Mucosa of descending colon (tissue), 3 donors: ENCODE measurements around the gene MRPS33. TPM values are rescaled to one million over a fixed set of nuclear protein-coding genes. Genes with fewer than 3 reads are reported as not detected.

Experiments used
- ATAC-seq: fragments of 200-7000 bp; cut with Tn5 transposase; one replicate; pipeline ENCODE4 v1.9.1; 2020; ENCODE audit warnings: mild to moderate bottlenecking, moderate library complexity
- DNase-seq, 3 donors: peaks; one replicate each; pipeline ENCODE4 v3.0.0-alpha.2; 2020
- H3K36me3 ChIP-seq: fragments of 200-600 bp; one replicate; pipeline ENCODE4 v1.8.0; 2021; ENCODE audit warnings: low read depth, mild to moderate bottlenecking
- H3K4me1 ChIP-seq: fragments of 200-600 bp; one replicate; pipeline ENCODE4 v1.8.0; 2021; ENCODE audit warnings: low read depth, mild to moderate bottlenecking
- H3K4me3 ChIP-seq: fragments of 200-600 bp; one replicate; pipeline ENCODE4 v1.8.0; 2021; ENCODE audit warnings: mild to moderate bottlenecking
- H3K9me3 ChIP-seq: fragments of 200-600 bp; one replicate; pipeline ENCODE4 v1.8.0; 2021; ENCODE audit warnings: mild to moderate bottlenecking
- intact Hi-C, 2 donors: fragments of 100-400 bp; cut with DNase I in 1 of 2; cut with micrococcal nuclease in 1 of 2; formaldehyde crosslinking; loops; one replicate each; pipeline versions ENCODE4 v1.11.0 to v1.11.1; 2022; cut with DNase I, micrococcal nuclease
- total RNA-seq, 3 donors: library from RNA; stranded (reverse); fragmentation: NEBNext Ultra II Directional in 2 of 3; extraction: Animal tissue kit (Norgen Biotek cat#: 25700) in 2 of 3; gene quantifications; one replicate each; pipeline versions ENCODE4 v1.2.1 to v1.2.4, GENCODE V29; 2021 to 2023
- TF ChIP-seq, protein P1 (sequence below): fragments of 200-600 bp; IDR thresholded peaks from one replicate; pipeline ENCODE4 v1.8.0; 2022; ENCODE audit warnings: antibody characterized with exemption, mild to moderate bottlenecking
- donor health status: DM: no; HTN: no; CAD: no; lungs with moderate emphysema.
- donor health status: DM: no; HTN: no; CAD: no.
- donor health status: DM: no; HTN: yes; CAD: no.

The MRPS33 gene
- total RNA-seq, 3 donors from 2014 or later, result 68.8 to 102 (median 80.1) TPM

- DNase-seq (no peak), ATAC-seq (no peak)
- Histone ChIP-seq H3K4me1 (no peaks in the 10 kb centered on the region), H3K9me3 (peaks cover 7% of the 10 kb centered on the region), H3K4me3 (no peak overlapping the region), H3K36me3 (no peaks in the 10 kb centered on the region)
- intact Hi-C loops, result no loop called here
- TF ChIP-seq, protein P1, sequence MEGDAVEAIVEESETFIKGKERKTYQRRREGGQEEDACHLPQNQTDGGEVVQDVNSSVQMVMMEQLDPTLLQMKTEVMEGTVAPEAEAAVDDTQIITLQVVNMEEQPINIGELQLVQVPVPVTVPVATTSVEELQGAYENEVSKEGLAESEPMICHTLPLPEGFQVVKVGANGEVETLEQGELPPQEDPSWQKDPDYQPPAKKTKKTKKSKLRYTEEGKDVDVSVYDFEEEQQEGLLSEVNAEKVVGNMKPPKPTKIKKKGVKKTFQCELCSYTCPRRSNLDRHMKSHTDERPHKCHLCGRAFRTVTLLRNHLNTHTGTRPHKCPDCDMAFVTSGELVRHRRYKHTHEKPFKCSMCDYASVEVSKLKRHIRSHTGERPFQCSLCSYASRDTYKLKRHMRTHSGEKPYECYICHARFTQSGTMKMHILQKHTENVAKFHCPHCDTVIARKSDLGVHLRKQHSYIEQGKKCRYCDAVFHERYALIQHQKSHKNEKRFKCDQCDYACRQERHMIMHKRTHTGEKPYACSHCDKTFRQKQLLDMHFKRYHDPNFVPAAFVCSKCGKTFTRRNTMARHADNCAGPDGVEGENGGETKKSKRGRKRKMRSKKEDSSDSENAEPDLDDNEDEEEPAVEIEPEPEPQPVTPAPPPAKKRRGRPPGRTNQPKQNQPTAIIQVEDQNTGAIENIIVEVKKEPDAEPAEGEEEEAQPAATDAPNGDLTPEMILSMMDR, result no peak
Observed at GRCh38 chr7:141028767-141029166, 14.0 kb upstream of the MRPS33 start.

- no peak overlapping the region for H3K4me3 ChIP-seq
- no peaks in the 10 kb centered on the region for H3K4me1 ChIP-seq
- no peaks in the 10 kb centered on the region for H3K36me3 ChIP-seq
- TF ChIP-seq, protein P1, result no peak
- ATAC-seq (no peak), DNase-seq (no peak)
- intact Hi-C loops, result no loop called here
- peaks cover 7% of the 10 kb centered on the region for H3K9me3 ChIP-seq
Observed at GRCh38 chr7:141027043-141027442, 12.3 kb upstream of the MRPS33 start.

GRCh38 chr7:141024668-141025067 lies 9.9 kb upstream of the MRPS33 start:
- H3K9me3 ChIP-seq, result peaks cover 7% of the 10 kb centered on the region
- no peak overlapping the region for H3K4me3 ChIP-seq
- ATAC-seq (no peak), DNase-seq (no peak)
- H3K4me1 ChIP-seq, result no peaks in the 10 kb centered on the region
- TF ChIP-seq, protein P1, result no peak
- intact Hi-C loops, result no loop called here
- no peaks in the 10 kb centered on the region for H3K36me3 ChIP-seq

GRCh38 chr7:141023295-141023694 lies 8.5 kb upstream of the MRPS33 start:
- no peaks in the 10 kb centered on the region for H3K4me1 ChIP-seq
- DNase-seq (no peak), ATAC-seq (no peak)
- H3K4me3 ChIP-seq, result no peak overlapping the region
- H3K36me3 ChIP-seq, result no peaks in the 10 kb centered on the region
- peaks cover 7% of the 10 kb centered on the region for H3K9me3 ChIP-seq
- TF ChIP-seq, protein P1, result no peak
- intact Hi-C loops, result no loop called here

GRCh38 chr7:141017555-141017954 lies 2.8 kb upstream of the MRPS33 start:
- Histone ChIP-seq H3K36me3 (no peaks in the 10 kb centered on the region), H3K4me3 (no peak overlapping the region), H3K4me1 (peaks cover 16% of the 10 kb centered on the region), H3K9me3 (no peaks in the 10 kb centered on the region)
- intact Hi-C loops, result no loop called here
- TF ChIP-seq, protein P1, result no peak
- DNase-seq (no peak), ATAC-seq (no peak)

DNA sequence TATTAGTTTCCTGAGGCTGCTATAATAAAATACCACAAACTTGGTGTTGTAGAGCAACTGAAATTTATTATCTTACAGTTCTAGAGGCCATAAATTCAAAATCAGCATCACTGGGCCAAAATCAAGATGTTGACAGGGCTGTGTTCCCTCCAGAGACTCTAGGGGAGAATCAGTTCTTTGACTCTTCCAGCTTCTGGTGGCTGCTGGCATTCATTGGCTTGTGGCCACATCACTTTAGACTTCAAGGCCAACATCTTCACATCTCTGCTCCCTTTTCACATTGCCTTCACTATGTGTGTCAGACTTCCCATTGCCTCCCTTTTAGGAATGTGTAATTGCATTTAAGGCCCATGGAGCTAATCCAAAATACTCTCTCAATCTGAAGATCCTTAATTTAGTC lies 1.6 kb upstream of the MRPS33 start:
- intact Hi-C loops, result no loop called here
- H3K4me1 ChIP-seq, result peaks cover 16% of the 10 kb centered on the region

More for the DNA sequence above, 1.6 kb upstream of the MRPS33 start:
- Histone ChIP-seq H3K9me3 (no peaks in the 10 kb centered on the region), H3K4me3 (no peak overlapping the region), H3K36me3 (no peaks in the 10 kb centered on the region)
- no peak for ATAC-seq
- no peak for DNase-seq
- TF ChIP-seq, protein P1, result no peak
